Liver (tissue), 9 donors: ENCODE data around the gene TNFSF15. TPM values are rescaled to one million over a fixed set of nuclear protein-coding genes. Genes with fewer than 3 reads are reported as not detected.

Experiments
- DNase-seq: peaks from one replicate; pipeline ENCODE4 v3.0.0-alpha.2; 2017; ENCODE audit warnings: low spot score
- H3K27ac ChIP-seq, 2 donors: one replicate each; pipeline ENCODE4 v1.7.0; 2013; ENCODE audit warnings: inconsistent platforms in 2 of 2, low read length in 2 of 2, control low read depth in 1 of 2, low read depth in 1 of 2, mild to moderate bottlenecking in 1 of 2
- H3K27me3 ChIP-seq, 4 donors: one replicate each; pipeline versions ENCODE4 v1.6.1 to v1.7.0; 2013; ENCODE audit warnings: low read length in 3 of 4, inconsistent platforms in 1 of 4, mild to moderate bottlenecking in 1 of 4, moderate library complexity in 1 of 4; ENCODE audit not compliant: control insufficient read depth in 4 of 4, insufficient read depth in 4 of 4
- H3K36me3 ChIP-seq, 4 donors: one replicate each; pipeline versions ENCODE4 v1.6.1 to v1.7.0; 2013; ENCODE audit warnings: low read length in 3 of 4, mild to moderate bottlenecking in 3 of 4, low read depth in 1 of 4, moderate library complexity in 1 of 4; ENCODE audit not compliant: control insufficient read depth in 4 of 4, insufficient read depth in 3 of 4
- H3K4me1 ChIP-seq, 4 donors: one replicate each; pipeline versions ENCODE4 v1.6.1 to v1.7.0; 2013; ENCODE audit warnings: low read length in 3 of 4, mild to moderate bottlenecking in 3 of 4, moderate library complexity in 1 of 4; ENCODE audit not compliant: control insufficient read depth in 4 of 4, insufficient read depth in 4 of 4
- H3K4me3 ChIP-seq, 3 donors: one replicate each; pipeline versions ENCODE4 v1.6.1 to v1.7.0; 2013; ENCODE audit warnings: low read length in 3 of 3, control low read depth in 1 of 3, low read depth in 1 of 3, mild to moderate bottlenecking in 1 of 3
- H3K9ac ChIP-seq, 2 donors: one replicate each; pipeline ENCODE4 v1.7.0; 2013; ENCODE audit warnings: low read length in 2 of 2, mild to moderate bottlenecking in 2 of 2, moderate library complexity in 2 of 2, control low read depth in 1 of 2, low read depth in 1 of 2
- H3K9me3 ChIP-seq, 4 donors: one replicate each; pipeline versions ENCODE4 v1.6.1 to v1.7.0; 2013; ENCODE audit warnings: low read length in 3 of 4; ENCODE audit not compliant: control insufficient read depth in 4 of 4
- EGR1 ChIP-seq, 2 donors: IDR thresholded peaks; 2 replicates each; pipeline ENCODE4 v1.6.1; 2016 to 2018; ENCODE audit warnings: antibody characterized with exemption in 2 of 2, low read depth in 2 of 2
- FOXA1 ChIP-seq: IDR thresholded peaks from 2 replicates; pipeline ENCODE4 v1.6.1; 2016; ENCODE audit warnings: antibody characterized with exemption
- FOXA2 ChIP-seq: IDR thresholded peaks from 2 replicates; pipeline ENCODE4 v1.6.1; 2016; ENCODE audit warnings: antibody characterized with exemption
- HNF4G ChIP-seq: IDR thresholded peaks from 2 replicates; pipeline ENCODE4 v1.6.1; 2016; ENCODE audit warnings: antibody characterized with exemption
- JUND ChIP-seq, 2 donors: IDR thresholded peaks; 2 replicates each; pipeline ENCODE4 v1.6.1; 2016; ENCODE audit warnings: antibody characterized with exemption in 2 of 2
- MAX ChIP-seq: IDR thresholded peaks from 2 replicates; pipeline ENCODE4 v1.6.1; 2016; ENCODE audit warnings: antibody characterized with exemption
- NR2F2 ChIP-seq: IDR thresholded peaks from 2 replicates; pipeline ENCODE4 v1.6.1; 2016; ENCODE audit warnings: antibody characterized with exemption
- REST ChIP-seq: IDR thresholded peaks from 2 replicates; pipeline ENCODE4 v1.6.1; 2016; ENCODE audit warnings: antibody characterized with exemption, mild to moderate bottlenecking
- RXRA ChIP-seq, 2 donors: IDR thresholded peaks; 2 replicates each; pipeline ENCODE4 v1.6.1; 2017 to 2018; ENCODE audit warnings: antibody characterized with exemption in 2 of 2, mild to moderate bottlenecking in 1 of 2
- SP1 ChIP-seq: IDR thresholded peaks from 2 replicates; pipeline ENCODE4 v1.6.1; 2018; ENCODE audit warnings: antibody characterized with exemption, mild to moderate bottlenecking
- TAF1 ChIP-seq: conservative IDR thresholded peaks from 2 replicates; pipeline ENCODE4 v1.6.1; 2016; ENCODE audit warnings: antibody characterized with exemption, mild to moderate bottlenecking
- ZBTB33 ChIP-seq: IDR thresholded peaks from 2 replicates; pipeline ENCODE4 v1.6.1; 2016; ENCODE audit warnings: antibody characterized with exemption
- WGBS: extraction: QIAGEN DNeasy Blood & Tissue Kit; methylation state at CpG from one replicate; pipeline ENCODE4 v1.1.7; 2013; 5-methylcytosine and 5-hydroxymethylcytosine counted together
- polyA plus RNA-seq, 2 donors: library from polyadenylated mRNA; stranded (reverse) in 1 of 2; unstranded in 1 of 2; fragments of 200-250 nt in 1 of 2; fragments of >200 nt in 1 of 2; fragmentation: Nextera tagmentation in 1 of 2; extraction: Ambion mirVana in 1 of 2; gene quantifications; one replicate each; pipeline versions ENCODE4 v1.2.1 to v1.2.3, GENCODE V29; 2013 to 2015
- total RNA-seq, 2 donors: library from RNA; depleted of rRNA; stranded (reverse); fragments of >200 nt; gene quantifications; one replicate each; pipeline ENCODE4 v1.2.3, GENCODE V29; 2014
- donor health status: healthy.
- donor health status: healthy.
- donor health status: healthy.
- donor health status: healthy.
- donor health status: healthy.

The TNFSF15 gene
- total and polyA plus RNA-seq, 4 donors: 0.01 to 0.42 (median 0.08) TPM; not detected in 1

- Histone ChIP-seq H3K27ac (no peak overlapping the region), H3K4me3 (no peak overlapping the region), H3K4me1 (peaks cover 1 to 7% (median 5%) of the 10 kb centered on the region in 4 donors), H3K36me3 (no peaks in the 10 kb centered on the region), H3K9me3 (no peaks in the 10 kb centered on the region), H3K27me3 (no peaks in the 10 kb centered on the region), H3K9ac (no peak overlapping the region)
- no peak for TF ChIP-seq HNF4G
- TF ChIP-seq MAX: no peak
- no peak for TF ChIP-seq SP1
- TF ChIP-seq REST: no peak
- no peak for DNase-seq
- 96% methylated on average over 3 of the region's 3 CpGs for WGBS
These were observed 62.4 kb downstream of the TNFSF15 start for GRCh38 chr9:114743446-114743845.

GRCh38 chr9:114742947-114743346, 62.9 kb downstream of the TNFSF15 start:
- DNase-seq: no peak
- Histone ChIP-seq H3K9ac (no peak overlapping the region), H3K27ac (no peak overlapping the region), H3K4me3 (no peak overlapping the region), H3K36me3 (no peaks in the 10 kb centered on the region), H3K4me1 (peaks cover 1 to 7% (median 5%) of the 10 kb centered on the region in 4 donors), H3K9me3 (no peaks in the 10 kb centered on the region), H3K27me3 (no peaks in the 10 kb centered on the region)
- TF ChIP-seq ZBTB33 (no peak), REST (no peak), HNF4G (no peak), EGR1 (IDR thresholded peaks at IDR 0.05; ENCODE audit: low read depth in 2 of 2) (no peak), TAF1 (no peak), RXRA (IDR thresholded peaks at IDR 0.05) (peak in 1 of 2 donors; percentile 22), NR2F2 (no peak), JUND (IDR thresholded peaks at IDR 0.05) (no peak), FOXA2 (peak; percentile 63), MAX (no peak), FOXA1 (peak; percentile 58)
- WGBS: 81% methylated on average over 2 of the region's 2 CpGs
